Motor neuron (in vitro differentiated cells): ENCODE data around the gene OLFML2A. TPM values are rescaled to one million over a fixed set of nuclear protein-coding genes. Genes with fewer than 3 reads are reported as not detected.
"Not testable (repeated sequence)": the region's sequence is repeated elsewhere in the genome, so short reads cannot be mapped to it uniquely, and the experiment has no call there.

Source experiments
- ATAC-seq, 8 experiments: fragments of 200-7000 bp; cut with Tn5 transposase; replicated peaks in 6 of 8; 2 replicates each; pipeline ENCODE4 v1.8.0; 2021; ENCODE audit warnings: mild to moderate bottlenecking in 8 of 8, moderate library complexity in 8 of 8
- H3K27ac ChIP-seq, 2 donors: fragments of 250-450 bp; sonication (Bioruptor Pico); 2 replicates each; pipeline ENCODE4 v1.9.0; 2021; ENCODE audit warnings: antibody characterized with exemption in 2 of 2, mild to moderate bottlenecking in 2 of 2, moderate library complexity in 1 of 2
- H3K4me1 ChIP-seq, 2 donors: fragments of 250-450 bp; sonication (Bioruptor Pico); replicated peaks in 1 of 2; 2 replicates each; pipeline ENCODE4 v1.6.1; 2021; ENCODE audit warnings: antibody characterized with exemption in 2 of 2, mild to moderate bottlenecking in 2 of 2, moderate library complexity in 1 of 2
- H3K4me3 ChIP-seq, 5 donors: fragments of 250-450 bp; sonication (Bioruptor Pico); 2 replicates each; pipeline ENCODE4 v1.9.0; 2021; ENCODE audit warnings: antibody characterized with exemption in 5 of 5, mild to moderate bottlenecking in 5 of 5, moderate library complexity in 4 of 5
- WGBS, 10 experiments: fragments of 450-650 bp; shearing (Covaris generic); methylation state at CpG; one replicate each; pipeline ENCODE4 v1.0.0; 2022; 5-methylcytosine and 5-hydroxymethylcytosine counted together
- in situ Hi-C, 9 experiments: fragments of 400-800 bp; cut with MboI; loops; one replicate each; pipeline ENCODE4 v1.15.0; 2021; ENCODE audit warnings: low sequenced_read_pairs in 9 of 9, low pct_unique_long_range_greater_than_20kb in 2 of 9; ENCODE audit not compliant: unreplicated experiment in 9 of 9
- total RNA-seq, 8 experiments: library from RNA; unstranded; fragments of 300-600 nt; gene quantifications; 2 replicates each; pipeline versions ENCODE4 v1.2.3 to v1.2.4, GENCODE V29; 2022

OLFML2A gene
- total RNA-seq, 8 experiments from 2014 or later: 0.10 to 14.3 (median 0.37) TPM

DNA sequence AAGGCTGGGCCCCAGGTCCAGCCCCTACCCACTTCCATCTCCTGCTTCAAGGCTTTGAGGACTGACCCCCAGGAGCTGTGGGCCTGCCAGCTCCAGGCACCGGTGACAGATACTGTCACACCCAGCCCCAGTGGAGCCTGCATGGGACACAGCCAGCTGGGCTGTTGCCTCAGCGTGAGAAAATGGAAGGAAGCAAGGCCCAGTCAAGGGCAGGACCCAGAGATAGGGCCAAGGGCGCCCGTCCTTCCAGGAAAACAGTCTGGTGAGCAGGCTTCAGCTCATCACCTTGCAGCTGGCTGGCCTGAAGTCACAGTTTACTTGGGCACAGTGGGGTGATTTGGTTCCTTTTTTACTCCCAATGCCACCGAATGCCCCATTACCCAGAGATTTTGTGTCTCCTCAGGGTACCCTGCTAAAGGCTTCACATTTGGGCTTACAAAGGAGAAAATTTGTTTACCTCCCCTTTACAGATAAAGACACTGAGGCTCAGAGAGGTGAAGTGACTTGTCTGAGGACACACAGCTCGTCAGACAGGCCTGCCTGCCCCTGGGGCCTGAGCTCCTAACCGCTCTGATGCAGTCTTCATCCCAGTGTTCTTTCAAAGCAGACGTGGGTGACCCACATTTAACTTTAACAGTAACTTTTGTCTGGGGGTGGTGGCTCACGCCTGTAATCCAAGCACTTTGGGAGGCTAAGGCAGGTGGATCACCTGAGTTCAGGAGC lies 54.9 kb downstream of the OLFML2A start:
- in situ Hi-C loops: no loop called here
- ATAC-seq: no peak
- no peak overlapping the region for H3K27ac ChIP-seq
- no peak overlapping the region for H3K4me3 ChIP-seq
- H3K4me1 ChIP-seq: peaks cover 0 to 4% of the 10 kb centered on the region in 2 donors
- 50 to 89% (median 79%) methylated on average over 2 to 5 of the region's 9 CpGs; no CpG with 5 or more reads in 5 of the 10 experiments for WGBS, 10 experiments

DNA sequence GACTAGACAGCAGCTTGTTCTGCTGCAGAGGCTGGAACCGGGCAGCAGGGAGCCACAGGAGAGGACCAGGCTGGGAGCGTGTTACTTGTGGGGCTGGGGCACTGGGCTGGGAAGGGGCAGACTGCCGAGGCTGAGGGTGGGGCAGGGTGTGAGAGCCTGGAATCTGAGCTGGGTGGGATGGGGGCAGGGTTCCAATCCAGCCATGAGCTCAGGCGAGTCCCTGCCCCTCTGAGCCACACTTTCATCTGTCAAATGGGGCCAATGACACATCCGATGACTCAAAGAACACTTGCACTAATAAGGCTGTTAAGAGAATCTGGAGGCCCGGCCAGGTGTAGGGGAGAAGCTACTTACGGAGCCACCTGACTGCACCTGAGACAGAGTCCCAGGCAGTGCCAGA lies 57.7 kb downstream of the OLFML2A start:
- in situ Hi-C loops: no loop called here
- 50 to 100% (median 75%) methylated on average over 1 to 2 of the region's 7 CpGs; no CpG with 5 or more reads in 7 of the 10 experiments for WGBS, 10 experiments
- peaks cover 0 to 4% of the 10 kb centered on the region in 2 donors for H3K4me1 ChIP-seq
- H3K27ac ChIP-seq: no peak overlapping the region
- no peak overlapping the region for H3K4me3 ChIP-seq
- peak in 5 of 8 experiments; percentile 17 to 56 (median 18) for ATAC-seq

DNA sequence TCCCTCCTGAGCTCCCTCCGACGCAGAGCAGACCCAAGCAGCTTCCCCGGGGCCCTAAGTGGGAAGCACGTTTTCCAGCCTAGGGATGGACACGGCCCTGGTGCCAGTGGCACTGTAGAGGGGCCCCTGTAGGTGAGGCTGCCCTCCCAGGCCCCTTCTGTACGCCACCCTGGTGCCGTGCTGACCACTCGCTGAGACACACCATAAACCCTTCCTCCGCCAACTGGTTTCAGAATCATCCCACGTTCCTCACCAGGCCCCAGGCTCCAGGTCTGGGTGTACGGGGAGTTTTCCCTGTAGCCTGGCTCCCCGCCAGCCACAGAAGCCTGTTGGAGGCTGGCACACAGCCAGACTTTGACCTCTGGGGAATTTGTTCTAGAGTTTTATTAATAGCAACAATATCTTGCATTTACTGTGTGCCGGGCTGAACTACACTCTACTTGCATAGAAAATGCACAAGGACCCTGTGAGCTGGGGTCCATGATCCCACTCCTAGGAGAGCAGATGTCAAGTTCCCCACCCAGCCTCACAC lies 58.2 kb downstream of the OLFML2A start:
- 55 to 78% (median 63%) methylated on average over 3 to 5 of the region's 13 CpGs; no CpG with 5 or more reads in 7 of the 10 experiments for WGBS, 10 experiments
- Histone ChIP-seq H3K4me3 (no peak overlapping the region), H3K4me1 (peaks cover 0 to 4% of the 10 kb centered on the region in 2 donors), H3K27ac (no peak overlapping the region)
- peak; percentile 36 to 85 (median 58) for ATAC-seq
- in situ Hi-C loops: no loop called here

DNA sequence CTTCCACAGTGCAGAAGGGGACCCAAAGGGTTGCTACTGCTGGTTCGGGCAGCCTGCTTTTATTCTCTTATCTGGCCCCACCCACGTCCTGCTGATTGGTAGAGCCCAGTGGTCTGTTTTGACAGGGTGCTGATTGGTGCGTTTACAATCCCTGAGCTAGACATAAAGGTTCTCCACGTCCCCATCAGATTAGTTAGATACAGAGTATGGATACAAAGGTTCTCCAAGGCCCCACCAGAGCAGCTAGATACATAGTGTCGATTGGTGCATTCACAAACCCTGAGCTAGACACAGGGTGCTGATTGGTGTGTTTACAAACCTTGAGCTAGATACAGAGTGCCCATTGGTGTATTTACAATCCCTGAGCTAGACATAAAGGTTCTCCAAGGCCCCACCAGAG lies 61.2 kb downstream of the OLFML2A start:
- H3K4me1 ChIP-seq, H3K4me3 ChIP-seq, ATAC-seq, in situ Hi-C loops, H3K27ac ChIP-seq: not testable (repeated sequence)
- WGBS, 10 experiments: 67 to 100% (median 100%) methylated on average over 1 of the region's 5 CpGs; no CpG with 5 or more reads in 7 of the 10 experiments

DNA sequence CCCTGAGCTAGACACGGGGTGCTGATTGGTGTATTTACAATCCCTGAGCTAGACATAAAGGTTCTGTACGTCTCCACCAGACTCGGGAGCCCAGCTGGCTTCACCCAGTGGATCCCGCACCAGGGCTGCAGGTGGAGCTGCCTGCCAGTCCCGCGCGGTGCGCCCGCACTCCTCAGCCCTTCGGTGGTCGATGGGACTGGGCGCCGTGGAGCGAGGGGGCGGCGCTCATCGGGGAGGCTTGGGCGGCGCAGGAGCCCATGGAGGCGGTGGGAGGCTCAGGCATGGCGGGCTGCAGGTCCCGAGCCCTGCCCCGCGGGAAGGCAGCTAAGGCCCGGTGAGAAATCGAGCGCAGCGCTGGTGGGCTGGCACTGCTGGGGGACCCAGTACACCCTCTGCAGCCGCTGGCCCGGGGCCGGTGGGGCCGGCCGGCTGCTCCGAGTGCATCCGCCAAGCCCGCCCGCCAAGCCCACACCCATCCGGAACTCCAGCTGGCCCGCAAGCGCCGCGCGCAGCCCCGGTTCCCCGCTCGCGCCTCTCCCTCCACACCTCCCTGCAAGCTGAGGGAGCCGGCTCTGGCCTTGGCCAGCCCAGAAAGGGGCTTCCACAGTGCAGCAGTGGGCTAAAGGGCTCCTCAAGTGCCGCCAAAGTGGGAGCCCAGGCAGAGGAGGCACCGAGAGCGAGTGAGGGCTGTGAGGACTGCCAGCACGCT lies 61.8 kb downstream of the OLFML2A start:
- H3K27ac ChIP-seq, in situ Hi-C loops, H3K4me3 ChIP-seq, H3K4me1 ChIP-seq: not testable (repeated sequence)
- WGBS, 10 experiments: 94% methylated on average over 9 of the region's 52 CpGs; no CpG with 5 or more reads in 9 of the 10 experiments
- ATAC-seq: peak in 1 of 8 experiments; percentile 7

DNA sequence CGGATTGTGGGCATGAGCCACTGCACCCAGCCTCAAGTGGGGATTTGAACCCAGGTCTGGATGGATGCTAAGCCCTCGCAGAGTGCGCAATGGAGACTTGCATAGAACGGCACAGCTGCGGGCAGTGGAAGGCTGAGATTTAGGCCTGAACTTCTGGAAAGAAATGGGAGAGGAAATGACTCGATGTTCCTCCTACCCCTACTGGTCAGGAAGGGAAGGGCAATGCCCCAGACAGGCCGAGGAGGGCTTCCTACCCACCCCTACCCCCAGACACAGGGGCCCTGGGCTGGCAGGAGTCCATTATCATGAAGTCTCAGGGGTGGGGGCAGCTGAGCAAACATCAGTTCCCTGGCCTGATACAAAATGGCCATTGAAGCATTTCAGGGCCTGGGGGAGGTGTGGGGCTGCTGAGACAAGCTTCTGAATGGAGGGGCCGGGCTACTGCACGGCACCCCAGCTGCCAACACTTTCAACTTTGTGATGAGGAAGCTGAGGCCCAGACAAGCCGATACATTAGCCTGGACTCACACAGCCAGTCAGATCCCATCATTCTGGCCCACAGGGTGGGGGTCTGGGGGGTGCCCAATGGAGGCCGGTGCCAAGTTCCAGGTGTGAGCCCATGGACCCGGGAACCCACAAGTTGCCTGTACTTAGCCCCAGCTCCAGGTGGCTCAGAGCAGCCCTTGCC lies 62.8 kb downstream of the OLFML2A start:
- peaks cover 0 to 4% of the 10 kb centered on the region in 2 donors for H3K4me1 ChIP-seq
- H3K27ac ChIP-seq: no peak overlapping the region
- peak in 7 of 8 experiments; percentile 30 to 64 (median 35) for ATAC-seq
- WGBS, 10 experiments: 0 to 76% (median 60%) methylated on average over 1 to 4 of the region's 12 CpGs; no CpG with 5 or more reads in 5 of the 10 experiments
- no peak overlapping the region for H3K4me3 ChIP-seq
- in situ Hi-C loops: loop anchor here in 3 of 9 experiments (10.0 kb wide), 2 partner anchors 55 to 65 kb away; partner anchors contain the start of genes NR6A1 (in 2 of the 3) and OLFML2A (in 2 of the 3)

DNA sequence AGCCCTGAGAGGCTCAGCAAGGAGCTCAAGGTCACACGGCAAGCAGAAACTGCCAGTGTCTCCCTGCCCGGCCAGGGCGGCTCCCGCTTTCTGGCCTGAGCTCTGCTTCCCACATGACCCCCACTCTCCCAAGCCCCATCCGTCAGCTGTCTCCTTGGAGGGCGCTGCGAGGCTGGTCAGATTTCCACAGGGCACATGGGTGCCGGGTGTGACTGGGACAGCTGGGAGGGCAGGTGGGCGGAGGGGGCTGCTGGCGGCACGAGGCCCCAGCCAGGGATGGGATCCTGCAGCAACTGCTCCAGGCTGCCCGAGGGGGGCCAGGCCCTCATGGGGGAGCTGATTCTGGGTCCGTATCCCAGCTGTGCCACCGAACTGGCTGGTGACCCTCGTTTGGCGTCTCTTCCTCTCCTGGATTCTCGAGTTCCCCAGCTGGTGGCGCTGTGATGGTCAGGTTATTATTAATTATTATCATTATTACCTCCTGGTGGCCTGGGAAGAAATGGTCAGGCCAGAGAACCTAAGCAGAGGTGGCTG lies 63.4 kb downstream of the OLFML2A start:
- ATAC-seq: peak in 5 of 8 experiments; percentile 13 to 57 (median 29)
- no peak overlapping the region for H3K4me3 ChIP-seq
- in situ Hi-C loops: loop anchor here in 3 of 9 experiments (10.0 kb wide), 2 partner anchors 56 to 66 kb away; partner anchors contain the start of genes NR6A1 (in 2 of the 3) and OLFML2A (in 2 of the 3)
- no peak overlapping the region for H3K27ac ChIP-seq
- 87 to 100% (median 92%) methylated on average over 2 to 8 of the region's 18 CpGs; no CpG with 5 or more reads in 6 of the 10 experiments for WGBS, 10 experiments
- peaks cover 0 to 1% of the 10 kb centered on the region in 2 donors for H3K4me1 ChIP-seq

DNA sequence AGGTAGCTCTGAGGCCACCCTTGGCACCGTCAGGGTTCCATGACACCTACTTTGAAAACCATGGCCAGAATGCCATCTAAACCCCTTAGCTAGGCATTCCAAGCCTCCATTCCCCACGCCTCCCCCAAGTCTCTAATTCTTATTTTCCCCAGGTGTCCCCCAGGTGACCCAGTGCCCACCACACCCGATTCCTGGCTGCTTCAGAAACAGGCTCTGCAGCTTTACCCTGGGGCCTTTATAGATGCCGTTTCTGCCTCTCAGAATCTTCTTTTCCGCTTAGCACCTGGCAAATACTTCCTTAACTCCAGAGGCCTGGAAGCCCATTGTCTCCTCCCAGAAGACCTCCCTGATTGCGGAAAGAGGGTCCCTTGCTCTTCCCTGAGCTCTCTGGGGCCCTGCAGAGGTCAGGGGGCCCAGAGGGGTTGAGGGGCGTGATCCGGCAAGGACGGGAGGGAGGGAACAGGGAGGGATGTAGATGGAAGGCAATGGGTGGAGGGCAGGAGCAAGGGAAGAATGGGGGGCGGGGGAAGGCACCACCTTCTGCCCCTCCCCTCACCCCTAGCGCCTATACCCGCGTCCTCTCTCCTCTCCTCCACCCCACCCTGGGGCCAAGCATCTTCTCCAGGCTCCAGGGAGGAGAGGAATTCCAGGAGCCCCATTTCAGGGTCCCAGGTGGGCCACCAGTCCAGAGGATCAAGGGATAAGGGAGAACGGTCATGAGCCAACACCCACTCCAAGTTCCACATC lies 64.3 kb downstream of the OLFML2A start:
- ATAC-seq: no peak
- no peaks in the 10 kb centered on the region for H3K4me1 ChIP-seq
- no peak overlapping the region for H3K4me3 ChIP-seq
- in situ Hi-C loops: loop anchor here in 3 of 9 experiments (10.0 kb wide), 2 partner anchors 56 to 66 kb away; partner anchors contain the start of genes NR6A1 (in 2 of the 3) and OLFML2A (in 2 of the 3)
- 60% methylated on average over 2 of the region's 14 CpGs; no CpG with 5 or more reads in 9 of the 10 experiments for WGBS, 10 experiments
- no peak overlapping the region for H3K27ac ChIP-seq

DNA sequence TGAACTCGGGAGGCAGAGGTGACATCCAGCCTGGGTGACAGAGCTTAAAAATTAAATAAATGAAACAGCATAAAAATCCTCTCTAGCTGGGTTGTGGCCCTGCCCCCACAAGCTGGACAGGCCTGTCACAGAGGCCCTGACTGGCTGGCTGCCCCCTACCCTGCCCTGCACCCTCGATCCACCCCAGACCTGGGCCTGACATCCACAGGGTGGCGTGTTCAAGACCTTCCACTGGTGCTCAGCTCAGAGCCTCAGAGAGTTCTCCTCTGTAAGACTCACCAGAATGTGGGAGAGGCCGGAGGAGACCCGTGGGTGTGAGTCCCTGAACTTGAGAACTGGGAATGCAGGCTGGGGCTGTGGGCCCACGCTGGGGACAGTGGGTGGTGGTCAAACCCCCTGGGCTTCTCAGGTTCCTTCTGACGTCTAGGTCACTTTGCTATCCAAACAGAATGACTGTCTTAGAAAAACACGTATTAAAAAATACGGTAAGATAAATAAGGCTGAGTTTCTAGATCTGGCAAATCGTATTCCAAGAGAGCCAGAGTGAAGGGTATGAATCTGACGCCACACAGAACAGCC lies 66.6 kb downstream of the OLFML2A start:
- Histone ChIP-seq H3K27ac (no peak overlapping the region), H3K4me1 (no peaks in the 10 kb centered on the region), H3K4me3 (no peak overlapping the region)
- in situ Hi-C loops: loop anchor here in 3 of 9 experiments (10.0 kb wide), 2 partner anchors 59 to 69 kb away; partner anchors contain the start of genes NR6A1 (in 2 of the 3) and OLFML2A (in 2 of the 3)
- WGBS, 10 experiments: 80 to 95% (median 86%) methylated on average over 1 to 5 of the region's 11 CpGs; no CpG with 5 or more reads in 5 of the 10 experiments
- no peak for ATAC-seq

DNA sequence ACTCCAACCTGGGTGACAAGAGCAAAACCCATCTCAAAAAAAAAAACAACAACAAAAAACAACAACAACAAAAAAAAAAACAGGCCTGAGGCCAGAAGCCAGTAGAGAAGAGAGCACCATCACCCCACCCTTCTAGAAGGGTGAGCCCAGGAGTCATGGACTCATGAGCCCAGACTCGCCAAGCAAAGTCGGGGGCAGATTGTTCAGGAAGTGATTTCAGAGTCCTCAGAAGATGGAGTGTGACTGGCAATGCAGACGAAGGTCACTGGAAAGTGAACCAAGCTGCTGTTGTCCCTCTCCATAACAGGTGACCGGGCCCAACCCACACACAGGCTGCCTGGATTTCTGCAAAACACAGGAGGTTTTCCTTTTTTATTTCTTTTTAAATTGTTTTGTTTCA lies 67.4 kb downstream of the OLFML2A start:
- H3K4me1 ChIP-seq: no peaks in the 10 kb centered on the region
- in situ Hi-C loops: loop anchor here in 3 of 9 experiments (10.0 kb wide), 2 partner anchors 59 to 69 kb away; partner anchors contain the start of genes NR6A1 (in 2 of the 3) and OLFML2A (in 2 of the 3)
- no peak overlapping the region for H3K27ac ChIP-seq
- WGBS, 10 experiments: 79 to 100% (median 80%) methylated on average over 1 to 3 of the region's 4 CpGs; no CpG with 5 or more reads in 5 of the 10 experiments
- ATAC-seq: no peak
- H3K4me3 ChIP-seq: no peak overlapping the region

DNA sequence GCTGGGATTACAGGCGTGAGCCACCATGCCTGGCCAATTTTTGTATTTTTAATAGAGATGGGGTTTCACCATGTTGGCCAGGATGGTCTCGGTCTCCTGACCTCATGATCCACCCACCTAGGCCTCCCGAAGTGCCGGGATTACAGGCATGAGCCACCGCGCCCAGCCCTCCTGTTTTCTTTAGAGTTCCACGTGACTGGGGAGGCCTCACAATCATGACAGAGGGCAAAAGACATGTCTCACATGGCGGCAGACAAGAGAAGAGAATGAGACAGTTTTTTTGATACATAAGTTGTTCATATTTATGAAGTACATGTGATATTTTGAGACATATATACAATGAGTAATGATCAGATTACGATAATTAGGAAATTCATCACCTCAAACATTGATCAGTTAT lies 69.5 kb downstream of the OLFML2A start:
- not testable (repeated sequence) for H3K27ac ChIP-seq, H3K4me3 ChIP-seq, H3K4me1 ChIP-seq, ATAC-seq
- 43 to 100% (median 84%) methylated on average over 1 to 5 of the region's 9 CpGs; no CpG with 5 or more reads in 2 of the 10 experiments for WGBS, 10 experiments
- in situ Hi-C loops: loop anchor here in 3 of 9 experiments (10.0 kb wide), 2 partner anchors 62 to 72 kb away; partner anchors contain the start of genes NR6A1 (in 2 of the 3) and OLFML2A (in 2 of the 3)
